Measurements from ENCODE around the gene OCA2. TPM values are rescaled to one million over a fixed set of nuclear protein-coding genes. Genes with fewer than 3 reads are reported as not detected.
A peak's percentile ranks its signal among the peaks of the same experiment; 100 is the strongest.

Gene OCA2
- total and polyA plus RNA-seq, 2 donors from 2014 or later: 0.45 to 2.5 TPM

- H3K27ac ChIP-seq (ENCODE audit: low read depth in 2 of 2, low read length in 2 of 2): no peak overlapping the region
- H3K4me3 ChIP-seq (ENCODE audit: low read length in 3 of 3): no peak overlapping the region
- no peak for DNase-seq
- no peaks in the 10 kb centered on the region for H3K9me3 ChIP-seq (ENCODE audit: control insufficient read depth in 2 of 3, insufficient read depth in 1 of 3, low read length in 3 of 3)
- FAIRE-seq: no peak
- no peaks in the 10 kb centered on the region for H3K4me1 ChIP-seq (ENCODE audit: control insufficient read depth in 2 of 3, insufficient read depth in 2 of 3, low read depth in 1 of 3, low read length in 3 of 3)
- H3K27me3 ChIP-seq (ENCODE audit: control insufficient read depth, insufficient read depth, low read length): no peaks in the 10 kb centered on the region
- TF ChIP-seq CTCF (IDR thresholded peaks at IDR 0.05; ENCODE audit: borderline replicate concordance, extremely low read depth, insufficient read depth): no peak
- no peak overlapping the region for H3K9ac ChIP-seq (ENCODE audit: low read length in 3 of 3)
- intact Hi-C loops (cut with DNase I): no loop called here
- H3K36me3 ChIP-seq (ENCODE audit: control insufficient read depth in 2 of 3, insufficient read depth in 3 of 3, low read length in 3 of 3): no peaks in the 10 kb centered on the region
Measured at GRCh38 chr15:27870320-27870719, 228.8 kb downstream of the OCA2 start.

- TF ChIP-seq CTCF (IDR thresholded peaks at IDR 0.05; ENCODE audit: borderline replicate concordance, extremely low read depth, insufficient read depth): no peak
- H3K9me3 ChIP-seq (ENCODE audit: control insufficient read depth in 2 of 3, insufficient read depth in 1 of 3, low read length in 3 of 3): no peaks in the 10 kb centered on the region
- H3K27ac ChIP-seq (ENCODE audit: low read depth in 2 of 2, low read length in 2 of 2): no peak overlapping the region
- no peak overlapping the region for H3K4me3 ChIP-seq (ENCODE audit: low read length in 3 of 3)
- no peaks in the 10 kb centered on the region for H3K4me1 ChIP-seq (ENCODE audit: control insufficient read depth in 2 of 3, insufficient read depth in 2 of 3, low read depth in 1 of 3, low read length in 3 of 3)
- DNase-seq (no peak), FAIRE-seq (no peak)
- H3K27me3 ChIP-seq (ENCODE audit: control insufficient read depth, insufficient read depth, low read length): no peaks in the 10 kb centered on the region
- intact Hi-C loops (cut with DNase I): no loop called here
- no peak overlapping the region for H3K9ac ChIP-seq (ENCODE audit: low read length in 3 of 3)
- no peaks in the 10 kb centered on the region for H3K36me3 ChIP-seq (ENCODE audit: control insufficient read depth in 2 of 3, insufficient read depth in 3 of 3, low read length in 3 of 3)
Measured at GRCh38 chr15:27869697-27870281, 229.3 kb downstream of the OCA2 start.

- H3K27me3 ChIP-seq (ENCODE audit: control insufficient read depth, insufficient read depth, low read length): no peaks in the 10 kb centered on the region
- no peaks in the 10 kb centered on the region for H3K4me1 ChIP-seq (ENCODE audit: control insufficient read depth in 2 of 3, insufficient read depth in 2 of 3, low read depth in 1 of 3, low read length in 3 of 3)
- intact Hi-C loops (cut with DNase I): no loop called here
- H3K4me3 ChIP-seq (ENCODE audit: low read length in 3 of 3): no peak overlapping the region
- FAIRE-seq (no peak), DNase-seq (peak in 1 of 5 donors; percentile 15)
- H3K9ac ChIP-seq (ENCODE audit: low read length in 3 of 3): no peak overlapping the region
- no peak overlapping the region for H3K27ac ChIP-seq (ENCODE audit: low read depth in 2 of 2, low read length in 2 of 2)
- TF ChIP-seq CTCF (IDR thresholded peaks at IDR 0.05; ENCODE audit: borderline replicate concordance, extremely low read depth, insufficient read depth): no peak
- no peaks in the 10 kb centered on the region for H3K36me3 ChIP-seq (ENCODE audit: control insufficient read depth in 2 of 3, insufficient read depth in 3 of 3, low read length in 3 of 3)
- no peaks in the 10 kb centered on the region for H3K9me3 ChIP-seq (ENCODE audit: control insufficient read depth in 2 of 3, insufficient read depth in 1 of 3, low read length in 3 of 3)
Measured at GRCh38 chr15:27868828-27869404, 230.2 kb downstream of the OCA2 start.
